ENCODE data around the gene BDH2.
A peak's percentile ranks its signal among the peaks of the same experiment; 100 is the strongest.

Gene BDH2

GRCh38 chr4:103099691-103100392 lies at the start of gene BDH2:
Gene BDH2, minus strand, starts transcription at chr4:103099834. Its CDS starts 3,580 bp downstream, at chr4:103096254.
- peak; percentile 90 for DNase-seq

DNA sequence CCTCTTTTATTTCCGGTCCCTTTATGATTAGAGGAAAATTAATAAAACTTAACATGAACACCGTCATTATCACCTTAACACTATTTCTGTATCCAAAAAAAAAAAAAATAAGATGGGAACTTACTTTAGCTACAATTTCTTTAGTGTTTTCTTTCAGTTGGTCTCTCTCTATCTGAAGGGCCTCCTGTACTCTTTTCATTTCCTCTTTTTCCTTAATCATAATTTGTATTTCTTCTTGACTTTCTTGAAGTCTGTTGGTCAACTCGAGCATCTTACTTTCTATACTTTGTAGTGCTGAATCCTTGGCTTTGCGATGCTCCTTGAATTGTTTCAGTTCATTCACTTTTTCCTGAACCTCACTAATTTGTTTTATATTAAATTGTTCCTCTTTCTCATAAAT lies 45.3 kb upstream of the BDH2 start:
- no peak for DNase-seq

DNA sequence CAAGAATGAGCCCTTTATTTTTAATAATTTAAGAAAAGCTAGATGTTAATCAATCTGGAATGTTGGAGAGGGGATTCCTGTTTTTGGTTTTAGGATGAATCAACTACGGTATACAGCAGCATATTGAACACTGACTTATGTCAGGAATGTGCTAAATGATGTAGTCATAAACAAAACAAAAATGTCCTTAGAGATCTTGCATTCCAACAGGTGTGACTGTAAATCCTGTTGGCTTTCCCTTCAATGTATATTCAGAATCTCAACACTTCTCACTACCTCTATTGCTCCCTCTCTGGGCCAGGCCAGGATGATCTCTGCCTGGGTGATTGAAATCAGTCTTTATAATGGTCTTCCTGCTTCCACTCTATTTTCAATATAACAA lies 37.8 kb upstream of the BDH2 start:
- DNase-seq = no peak

GRCh38 chr4:103136671-103137445 lies 37.2 kb upstream of the BDH2 start:
- no peak for DNase-seq

DNA sequence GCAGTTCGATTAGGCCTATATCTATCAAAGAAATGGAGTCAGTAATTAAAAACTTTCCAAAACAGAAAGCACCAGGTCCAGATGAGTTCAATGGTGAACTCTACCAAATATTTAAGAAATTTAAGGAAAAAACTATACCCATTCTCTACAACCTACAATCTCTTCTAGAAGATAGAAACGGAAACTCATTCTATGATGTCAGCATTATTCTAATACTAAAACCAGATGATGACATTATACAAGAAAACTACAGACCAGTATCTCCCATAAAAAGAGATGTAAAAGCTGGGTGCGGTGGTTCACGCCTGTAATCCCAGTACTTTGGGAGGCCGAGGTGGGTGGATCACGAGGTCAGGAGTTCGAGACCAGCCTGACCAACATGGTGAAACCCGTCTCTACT lies 29.5 kb upstream of the BDH2 start:
- DNase-seq = no peak

DNA sequence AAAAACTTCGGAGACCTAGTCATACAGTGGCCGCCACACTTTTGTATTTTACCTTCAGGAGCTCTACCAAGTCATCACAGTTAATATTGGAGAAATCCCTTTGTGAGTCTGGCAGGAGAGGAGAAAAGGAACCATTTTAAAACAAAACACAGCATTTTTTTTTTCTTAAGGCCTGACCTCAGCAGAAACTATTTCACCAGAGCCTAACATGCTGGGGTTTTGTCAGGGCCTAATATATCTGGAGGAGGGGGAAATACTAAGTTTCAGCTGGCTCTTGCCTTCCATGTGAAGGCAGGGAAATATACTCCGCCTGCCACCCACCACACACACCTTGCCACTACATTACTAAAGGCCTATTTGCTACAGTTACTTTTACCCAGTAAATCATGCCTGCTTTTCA lies 26.5 kb upstream of the BDH2 start:
- no peak for DNase-seq

DNA sequence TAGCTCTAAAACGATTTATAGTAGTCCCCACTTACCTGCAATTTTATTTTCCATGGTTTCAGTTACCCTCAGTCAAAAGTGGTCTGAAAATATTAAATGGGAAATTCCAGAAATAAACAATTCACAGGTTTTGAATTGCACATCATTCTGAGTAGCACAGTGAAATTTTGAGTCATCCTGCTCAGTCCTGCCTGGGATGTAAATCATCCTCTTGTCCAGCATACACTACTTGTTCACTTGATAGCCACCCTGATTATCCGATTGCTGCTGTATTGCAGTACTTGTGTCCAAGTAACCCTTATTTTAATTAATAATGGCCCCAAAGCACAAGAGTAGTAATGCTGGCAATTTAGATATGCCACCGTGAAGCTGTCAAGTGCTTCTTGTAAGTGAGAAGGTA lies 23.5 kb upstream of the BDH2 start:
- DNase-seq = no peak

- no peak for DNase-seq
Observed at GRCh38 chr4:103118166-103118565, 18.5 kb upstream of the BDH2 start.

GRCh38 chr4:103111598-103111997 lies 12.0 kb upstream of the BDH2 start:
- no peak for DNase-seq

GRCh38 chr4:103108542-103108941 lies 8.9 kb upstream of the BDH2 start:
- no peak for DNase-seq

- DNase-seq = no peak
Observed at GRCh38 chr4:103105558-103106356, 6.1 kb upstream of the BDH2 start.

- no peak for DNase-seq
Observed at GRCh38 chr4:103104886-103105285, 5.3 kb upstream of the BDH2 start.

- DNase-seq = no peak
Observed at GRCh38 chr4:103100691-103101090, 1.1 kb upstream of the BDH2 start.

DNA sequence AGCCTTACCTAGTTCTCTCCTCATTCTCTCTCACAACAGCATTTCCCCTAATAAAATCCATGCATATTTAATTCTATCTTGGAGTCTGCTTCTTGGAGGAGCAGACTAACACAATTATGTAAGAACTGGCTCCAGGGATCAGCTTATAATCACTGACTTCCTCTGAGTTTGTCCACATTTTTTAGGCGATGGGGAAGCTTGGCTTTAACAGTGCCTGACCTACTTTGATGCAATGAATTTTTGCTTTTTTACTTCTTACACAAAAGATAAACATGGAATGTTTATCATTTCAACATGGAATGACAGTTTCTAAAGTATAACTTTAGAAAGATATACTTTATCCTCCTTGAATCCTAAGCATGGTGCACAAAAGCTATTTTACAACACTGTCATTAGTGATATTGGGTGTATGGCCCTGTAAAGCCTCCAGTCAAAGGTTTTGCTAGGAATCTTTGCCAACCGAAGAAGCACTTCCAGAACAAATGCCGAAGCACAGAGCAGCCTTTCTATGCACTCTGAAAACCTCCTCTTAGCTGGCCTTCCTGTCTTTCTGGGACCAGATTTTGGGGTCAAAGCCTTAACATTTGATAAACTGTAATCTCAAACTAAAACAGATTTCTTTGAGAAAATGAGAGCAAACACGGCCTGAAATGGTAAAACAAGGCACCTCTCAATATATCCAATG lies 736 bp downstream of the BDH2 start:
- no peak for DNase-seq

- no peak for DNase-seq
Observed at GRCh38 chr4:103098341-103098740, 1.3 kb downstream of the BDH2 start.

- DNase-seq = no peak
Observed at GRCh38 chr4:103097112-103097511, 2.5 kb downstream of the BDH2 start.

GRCh38 chr4:103095080-103095479 lies 4.6 kb downstream of the BDH2 start:
- no peak for DNase-seq

DNA sequence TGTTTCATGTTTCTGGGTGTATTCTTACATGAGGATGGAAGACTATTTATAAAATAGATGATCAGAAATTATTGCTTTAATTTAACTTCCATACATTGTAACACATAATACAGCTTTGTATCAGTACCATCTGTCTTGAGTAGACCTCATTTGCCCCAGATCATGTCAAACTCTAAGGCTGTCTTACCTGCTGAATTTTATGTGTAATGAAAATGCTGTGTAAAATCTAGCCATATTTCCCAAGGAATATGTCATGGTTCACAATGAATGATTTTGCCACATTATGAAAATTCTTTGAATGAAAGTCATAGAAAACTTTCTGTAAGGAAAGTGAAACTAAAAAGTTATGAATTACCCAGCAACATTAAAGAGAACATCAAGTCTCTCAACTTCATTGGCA lies 7.4 kb downstream of the BDH2 start:
- DNase-seq = no peak

DNA sequence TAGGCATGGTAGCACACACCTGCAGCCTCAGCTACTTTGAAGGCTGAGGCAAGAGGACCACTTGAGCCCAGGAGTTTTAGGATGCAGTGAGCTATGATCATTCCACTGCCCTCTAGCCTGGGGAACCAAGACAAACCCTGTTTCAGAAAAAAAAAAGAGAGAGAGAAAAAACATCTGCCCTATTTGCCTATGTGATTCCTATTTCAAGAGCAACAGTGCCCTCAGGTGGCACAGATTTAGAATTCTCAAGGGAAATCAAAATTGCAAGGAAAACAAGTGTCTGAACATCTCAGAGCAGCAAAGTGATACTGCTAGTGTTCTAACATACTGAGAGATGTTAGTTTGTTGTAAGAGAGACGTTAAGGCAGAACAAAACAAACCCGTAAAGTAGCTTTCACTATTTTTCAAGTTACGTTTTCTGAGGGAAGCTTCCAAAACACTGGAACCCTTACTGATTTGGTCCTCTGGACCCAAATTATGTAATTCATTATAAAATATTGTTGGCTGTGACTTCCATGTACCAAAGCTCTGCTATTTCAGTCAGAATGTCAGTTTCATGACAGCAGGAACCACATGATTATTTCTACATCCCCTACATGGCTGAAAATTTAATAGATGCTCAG lies 7.9 kb downstream of the BDH2 start:
- peak; percentile 79 for DNase-seq

- no peak for DNase-seq
Observed at GRCh38 chr4:103089481-103089880, 10.2 kb downstream of the BDH2 start.

DNA sequence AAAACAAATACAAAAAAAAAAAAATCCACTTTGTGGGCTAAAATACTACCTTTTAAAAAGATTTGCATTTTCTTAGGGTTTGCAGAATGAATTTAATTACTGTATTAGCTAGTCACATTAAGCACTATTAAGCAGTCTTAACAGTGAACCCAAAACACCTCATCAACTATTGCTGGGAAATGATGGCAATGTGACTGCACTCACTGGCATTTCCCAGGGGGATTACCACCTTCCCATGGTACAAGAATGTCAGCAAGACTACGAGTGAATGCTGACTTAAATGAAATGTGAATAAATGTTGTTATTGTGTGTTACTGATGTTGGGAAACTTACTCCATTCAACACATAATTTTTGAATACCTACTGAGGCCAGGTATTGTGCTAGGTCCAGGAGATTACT lies 13.1 kb downstream of the BDH2 start:
- DNase-seq = no peak

DNA sequence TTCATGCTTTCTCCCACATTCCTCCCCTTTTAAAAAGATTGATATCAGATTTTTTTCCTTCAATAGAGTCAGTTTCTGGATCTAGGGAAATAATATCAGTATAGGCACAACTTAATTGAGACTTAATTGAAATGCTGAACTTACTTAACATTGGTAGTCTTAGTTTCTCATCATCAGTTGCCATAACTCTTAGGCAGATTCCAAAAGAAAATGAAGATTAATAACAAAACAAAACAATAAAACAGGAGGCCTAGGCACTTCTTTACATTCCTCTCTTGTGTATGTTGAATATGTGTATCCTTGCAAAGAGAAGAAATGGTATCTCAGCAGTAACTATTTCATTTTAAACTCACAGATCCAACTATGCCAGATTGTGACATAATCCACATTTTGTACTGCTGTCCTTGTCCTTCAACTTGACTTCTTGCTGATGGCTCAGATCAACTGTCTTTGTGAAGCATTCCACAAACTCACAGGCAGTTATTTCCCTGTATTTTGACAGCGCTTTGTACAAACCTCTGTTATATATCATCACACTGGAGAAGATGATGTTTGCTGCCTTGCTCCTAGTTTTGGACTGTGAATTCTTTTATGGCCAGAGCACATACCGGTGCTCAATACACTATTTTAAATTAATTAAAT lies 14.0 kb downstream of the BDH2 start:
- DNase-seq = no peak

All from CD4-positive, alpha-beta T cell treated with Interleukin-21 for 1 hour (primary cell).